ENCODE measurements around the gene CMTM6.
A peak's percentile ranks its signal among the peaks of the same experiment; 100 is the strongest.
"Not testable (repeated sequence)": the region's sequence is repeated elsewhere in the genome, so short reads cannot be mapped to it uniquely, and the experiment has no call there.

Gene CMTM6

GRCh38 chr3:32466808-32467207 lies 35.8 kb downstream of the CMTM6 start:
- not testable (repeated sequence) for DNase-seq (ENCODE audit: low read depth in 2 of 2)

GRCh38 chr3:32464726-32465125 lies 37.9 kb downstream of the CMTM6 start:
- DNase-seq (ENCODE audit: low read depth in 2 of 2) = not testable (repeated sequence)

- not testable (repeated sequence) for DNase-seq (ENCODE audit: low read depth in 2 of 2)
These were observed 39.2 kb downstream of the CMTM6 start for GRCh38 chr3:32463415-32463814.

GRCh38 chr3:32462191-32462986 lies 40.3 kb downstream of the CMTM6 start:
- not testable (repeated sequence) for DNase-seq (ENCODE audit: low read depth in 2 of 2)

GRCh38 chr3:32460817-32461496 lies 41.7 kb downstream of the CMTM6 start:
- not testable (repeated sequence) for DNase-seq (ENCODE audit: low read depth in 2 of 2)

- DNase-seq (ENCODE audit: low read depth in 2 of 2) = peak; percentile 38 to 50
These were observed 42.5 kb downstream of the CMTM6 start for GRCh38 chr3:32460031-32460749.

- DNase-seq (ENCODE audit: low read depth in 2 of 2) = no peak
These were observed 43.2 kb downstream of the CMTM6 start for GRCh38 chr3:32459450-32459849.

GRCh38 chr3:32457971-32458471 lies 44.6 kb downstream of the CMTM6 start:
- peak in 1 of 2 donors; percentile 28 for DNase-seq (ENCODE audit: low read depth in 2 of 2)

- no peak for DNase-seq (ENCODE audit: low read depth in 2 of 2)
These were observed 46.1 kb downstream of the CMTM6 start for GRCh38 chr3:32456429-32457130.

GRCh38 chr3:32455609-32456428 lies 46.8 kb downstream of the CMTM6 start:
- DNase-seq (ENCODE audit: low read depth in 2 of 2) = no peak

- DNase-seq (ENCODE audit: low read depth in 2 of 2) = no peak
These were observed 47.7 kb downstream of the CMTM6 start for GRCh38 chr3:32454731-32455608.

GRCh38 chr3:32454111-32454510 lies 48.5 kb downstream of the CMTM6 start:
- no peak for DNase-seq (ENCODE audit: low read depth in 2 of 2)

- DNase-seq (ENCODE audit: low read depth in 2 of 2) = no peak
These were observed 49.3 kb downstream of the CMTM6 start for GRCh38 chr3:32453346-32453745.

- DNase-seq (ENCODE audit: low read depth in 2 of 2) = no peak
These were observed 50.6 kb downstream of the CMTM6 start for GRCh38 chr3:32452009-32452408.

- DNase-seq (ENCODE audit: low read depth in 2 of 2) = no peak
These were observed 51.5 kb downstream of the CMTM6 start for GRCh38 chr3:32450992-32451659.

GRCh38 chr3:32450426-32450825 lies 52.2 kb downstream of the CMTM6 start:
- no peak for DNase-seq (ENCODE audit: low read depth in 2 of 2)

- DNase-seq (ENCODE audit: low read depth in 2 of 2) = no peak
These were observed 53.0 kb downstream of the CMTM6 start for GRCh38 chr3:32449691-32450090.

- no peak for DNase-seq (ENCODE audit: low read depth in 2 of 2)
These were observed 53.8 kb downstream of the CMTM6 start for GRCh38 chr3:32448686-32449474.

All from stimulated activated CD8-positive, alpha-beta memory T cell treated with anti-CD3 and anti-CD28 coated beads, Interleukin-7, amount 100 ng/mL, for 4 hours (primary cell).